Nephron (organoid): ENCODE data around the gene ACAP3.

Experiments
- H3K27ac Mint-ChIP-seq, 3 experiments: 2 replicates each; pipeline ENCODE4 v1.8.0; 2020; ENCODE audit warnings: mixed read lengths in 3 of 3, mild to moderate bottlenecking in 2 of 3, moderate library complexity in 1 of 3
- H3K27me3 Mint-ChIP-seq: 2 replicates; pipeline ENCODE4 v1.8.0; 2021; ENCODE audit warnings: low read depth, mild to moderate bottlenecking, moderate library complexity, mixed read lengths
- H3K36me3 Mint-ChIP-seq: 2 replicates; pipeline ENCODE4 v1.8.0; 2020; ENCODE audit warnings: low read depth, mixed read lengths
- H3K4me1 Mint-ChIP-seq: 2 replicates; pipeline ENCODE4 v1.8.0; 2020; ENCODE audit warnings: mixed read lengths
- H3K4me3 Mint-ChIP-seq, 3 experiments: 2 replicates each; pipeline ENCODE4 v1.8.0; 2020; ENCODE audit warnings: mild to moderate bottlenecking in 3 of 3, mixed read lengths in 3 of 3, moderate library complexity in 2 of 3
- H3K9me3 Mint-ChIP-seq: 2 replicates; pipeline ENCODE4 v1.8.0; 2020; ENCODE audit warnings: mixed read lengths
- TF ChIP-seq, protein P1 (sequence below), 3 experiments: fragments of 200-600 bp; sonication (generic); IDR thresholded peaks; one replicate each; pipeline ENCODE4 v1.5.0; 2021; ENCODE audit warnings: antibody characterized with exemption in 3 of 3; ENCODE audit not compliant: unreplicated experiment in 3 of 3

The ACAP3 gene

DNA sequence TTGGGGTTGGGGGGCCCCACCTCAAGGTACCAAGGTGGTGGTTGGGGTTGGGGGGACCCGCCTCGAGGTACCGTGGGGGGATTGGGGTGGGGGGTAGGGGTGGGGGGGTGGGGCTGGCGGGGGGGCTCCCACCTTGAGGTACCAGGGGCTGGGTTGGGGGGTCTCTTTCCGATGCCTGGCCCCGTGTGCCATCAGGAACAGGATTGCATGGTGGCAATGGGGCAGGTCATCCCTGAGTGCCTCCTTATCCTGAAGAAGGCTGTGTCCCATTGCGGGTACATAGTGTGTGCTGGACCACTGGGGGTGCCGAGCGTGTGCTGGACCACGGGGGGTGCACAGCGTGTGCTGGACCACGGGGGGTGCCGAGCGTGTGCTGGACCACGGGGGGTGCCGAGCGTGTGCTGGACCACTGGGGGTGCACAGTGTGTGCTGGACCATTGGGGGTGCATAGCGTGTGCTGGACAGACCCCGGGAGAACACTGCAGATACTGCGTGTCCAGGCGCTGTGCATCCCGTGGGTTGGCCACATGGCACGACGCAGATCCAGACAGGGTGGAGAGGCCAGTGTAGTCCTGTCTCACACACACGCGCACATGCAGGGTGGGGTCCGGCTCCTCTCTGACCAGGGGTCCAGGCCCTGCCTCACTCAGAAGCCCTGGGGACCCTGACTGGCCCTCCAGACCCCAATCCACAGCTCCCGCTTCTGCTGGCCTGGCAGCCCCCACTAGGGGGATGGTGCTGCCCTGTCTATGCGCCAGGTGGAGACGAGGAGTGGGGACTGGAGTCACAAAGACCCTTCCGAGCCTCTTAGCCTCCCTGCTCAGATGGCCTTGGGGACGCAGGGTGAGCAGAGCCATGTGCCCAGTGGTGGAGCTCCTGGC, 23.3 kb downstream of the ACAP3 start:
- peaks cover 4% of the 10 kb centered on the region for H3K4me1 Mint-ChIP-seq
- no peaks in the 10 kb centered on the region for H3K36me3 Mint-ChIP-seq
- no peaks in the 10 kb centered on the region for H3K9me3 Mint-ChIP-seq
- H3K27ac Mint-ChIP-seq: no peak overlapping the region
- TF ChIP-seq, protein P1, sequence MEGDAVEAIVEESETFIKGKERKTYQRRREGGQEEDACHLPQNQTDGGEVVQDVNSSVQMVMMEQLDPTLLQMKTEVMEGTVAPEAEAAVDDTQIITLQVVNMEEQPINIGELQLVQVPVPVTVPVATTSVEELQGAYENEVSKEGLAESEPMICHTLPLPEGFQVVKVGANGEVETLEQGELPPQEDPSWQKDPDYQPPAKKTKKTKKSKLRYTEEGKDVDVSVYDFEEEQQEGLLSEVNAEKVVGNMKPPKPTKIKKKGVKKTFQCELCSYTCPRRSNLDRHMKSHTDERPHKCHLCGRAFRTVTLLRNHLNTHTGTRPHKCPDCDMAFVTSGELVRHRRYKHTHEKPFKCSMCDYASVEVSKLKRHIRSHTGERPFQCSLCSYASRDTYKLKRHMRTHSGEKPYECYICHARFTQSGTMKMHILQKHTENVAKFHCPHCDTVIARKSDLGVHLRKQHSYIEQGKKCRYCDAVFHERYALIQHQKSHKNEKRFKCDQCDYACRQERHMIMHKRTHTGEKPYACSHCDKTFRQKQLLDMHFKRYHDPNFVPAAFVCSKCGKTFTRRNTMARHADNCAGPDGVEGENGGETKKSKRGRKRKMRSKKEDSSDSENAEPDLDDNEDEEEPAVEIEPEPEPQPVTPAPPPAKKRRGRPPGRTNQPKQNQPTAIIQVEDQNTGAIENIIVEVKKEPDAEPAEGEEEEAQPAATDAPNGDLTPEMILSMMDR (IDR thresholded peaks at IDR 0.05; ENCODE audit: unreplicated experiment in 3 of 3): no peak
- peaks cover 6% of the 10 kb centered on the region for H3K27me3 Mint-ChIP-seq
- no peak overlapping the region for H3K4me3 Mint-ChIP-seq

DNA sequence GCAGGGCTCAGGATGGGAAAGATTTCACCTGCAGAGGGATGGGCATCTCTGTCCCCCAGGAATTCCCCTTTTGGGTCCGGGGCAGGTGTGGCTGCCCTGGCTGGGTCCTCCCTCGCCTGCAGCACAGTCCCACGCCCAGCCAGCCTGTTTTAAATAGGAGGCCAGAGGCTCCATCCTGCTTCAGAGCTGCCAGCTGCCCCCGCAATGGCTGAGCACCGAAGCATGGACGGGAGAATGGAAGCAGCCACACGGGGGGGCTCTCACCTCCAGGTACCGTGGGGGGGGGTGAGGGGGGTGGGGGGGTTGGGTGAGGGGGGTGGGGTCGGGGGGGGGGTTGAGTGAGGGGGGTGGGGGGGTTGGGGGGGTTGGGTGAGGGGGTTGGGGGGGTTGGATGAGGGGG, 23.9 kb downstream of the ACAP3 start:
- TF ChIP-seq, protein P1 (IDR thresholded peaks at IDR 0.05; ENCODE audit: unreplicated experiment in 3 of 3): no peak
- no peaks in the 10 kb centered on the region for H3K9me3 Mint-ChIP-seq
- H3K27me3 Mint-ChIP-seq: peaks cover 6% of the 10 kb centered on the region
- no peak overlapping the region for H3K27ac Mint-ChIP-seq
- peaks cover 4% of the 10 kb centered on the region for H3K4me1 Mint-ChIP-seq
- H3K4me3 Mint-ChIP-seq: no peak overlapping the region
- H3K36me3 Mint-ChIP-seq: no peaks in the 10 kb centered on the region

- Mint-ChIP-seq H3K4me1 (peaks cover 4% of the 10 kb centered on the region), H3K27ac (no peak overlapping the region), H3K27me3 (peaks cover 6% of the 10 kb centered on the region), H3K36me3 (no peaks in the 10 kb centered on the region), H3K4me3 (no peak overlapping the region), H3K9me3 (no peaks in the 10 kb centered on the region)
- TF ChIP-seq, protein P1 (IDR thresholded peaks at IDR 0.05; ENCODE audit: unreplicated experiment in 3 of 3): no peak
Measured at GRCh38 chr1:1282998-1283397, 24.7 kb downstream of the ACAP3 start.

DNA sequence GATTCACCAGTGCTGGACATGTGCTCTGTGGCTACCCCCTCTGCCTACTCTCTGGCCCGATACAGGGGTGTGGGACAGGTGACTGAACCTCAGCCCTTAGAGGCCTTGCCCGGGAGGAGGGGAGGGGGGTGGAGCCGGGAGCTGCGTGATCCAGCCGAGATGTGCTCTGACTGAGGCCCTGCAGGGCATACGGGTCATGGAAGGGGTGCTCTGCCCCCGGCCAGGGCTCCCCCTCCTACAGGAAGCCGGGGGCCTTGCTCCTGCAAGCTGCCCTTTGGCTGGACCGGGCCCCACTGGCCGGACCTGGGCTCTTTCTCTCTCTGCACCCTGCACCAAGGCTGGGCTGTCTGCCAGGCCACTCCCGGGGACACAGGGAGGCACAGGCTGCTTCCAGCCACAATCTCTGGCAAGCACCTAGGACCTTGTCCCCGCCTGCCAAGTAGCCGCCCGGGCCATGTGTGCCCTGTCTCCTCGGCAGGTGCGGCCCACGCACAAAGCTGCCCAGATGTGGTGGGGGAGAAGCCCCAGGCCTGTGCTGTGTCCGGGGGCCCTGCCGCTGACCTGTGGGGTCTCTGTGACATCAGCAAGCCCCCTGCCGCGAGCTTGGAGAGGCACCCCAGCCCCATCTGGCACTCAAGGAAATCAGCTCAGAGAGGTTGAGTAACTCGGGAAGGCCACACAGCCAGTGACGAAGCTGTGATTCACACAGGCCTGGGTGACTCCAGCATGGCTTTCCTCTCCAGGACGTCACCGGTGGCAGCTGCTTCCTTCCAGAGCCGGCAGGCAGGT, 26.0 kb downstream of the ACAP3 start:
- H3K27ac Mint-ChIP-seq: no peak overlapping the region

DNA sequence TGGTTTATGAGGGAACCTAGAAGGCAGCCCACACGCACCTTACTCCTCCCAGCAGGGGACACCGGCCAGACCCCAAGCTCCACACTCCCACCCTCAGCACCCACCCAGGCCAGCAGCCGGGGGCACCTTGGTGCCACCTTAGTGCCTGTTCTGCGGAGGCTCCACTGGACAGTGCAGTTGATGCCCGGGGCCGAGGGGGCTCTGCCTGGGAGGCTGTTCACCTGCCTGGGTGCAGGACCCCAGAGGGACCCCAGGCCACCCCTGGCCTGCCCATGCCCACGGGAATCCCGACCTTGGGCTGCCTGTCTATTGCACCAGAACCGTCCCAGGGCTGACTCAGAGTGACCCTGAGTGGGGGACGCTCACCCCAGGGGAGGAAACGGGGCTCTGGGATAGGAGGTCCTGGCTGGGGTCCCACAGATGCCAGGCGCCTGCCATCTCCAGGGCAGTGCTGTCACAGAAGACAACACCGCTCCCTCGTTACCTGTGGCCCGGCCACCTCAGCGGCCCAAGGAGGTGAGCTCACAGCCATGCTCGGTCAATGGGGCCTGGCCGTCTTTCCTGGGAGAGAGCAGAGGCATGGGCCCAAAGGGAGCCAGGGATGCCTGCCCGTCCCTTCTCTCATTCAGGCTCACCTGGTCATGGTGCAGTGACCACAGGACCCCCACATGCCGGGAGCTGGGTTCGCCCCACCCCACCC, 26.8 kb downstream of the ACAP3 start:
- Mint-ChIP-seq H3K36me3 (no peaks in the 10 kb centered on the region), H3K9me3 (no peaks in the 10 kb centered on the region), H3K27ac (no peak overlapping the region), H3K4me1 (peaks cover 4% of the 10 kb centered on the region), H3K4me3 (no peak overlapping the region), H3K27me3 (peaks cover 6% of the 10 kb centered on the region)
- TF ChIP-seq, protein P1 (IDR thresholded peaks at IDR 0.05; ENCODE audit: unreplicated experiment in 3 of 3): no peak

More for the DNA sequence above, 26.0 kb downstream of the ACAP3 start:
- Mint-ChIP-seq H3K36me3 (no peaks in the 10 kb centered on the region), H3K4me1 (peaks cover 4% of the 10 kb centered on the region), H3K27me3 (peaks cover 6% of the 10 kb centered on the region), H3K4me3 (no peak overlapping the region), H3K9me3 (no peaks in the 10 kb centered on the region)
- TF ChIP-seq, protein P1 (IDR thresholded peaks at IDR 0.05; ENCODE audit: unreplicated experiment in 3 of 3): no peak
